Measurements from ENCODE around the gene SYNE4.
"Not testable (repeated sequence)": the region's sequence is repeated elsewhere in the genome, so short reads cannot be mapped to it uniquely, and the experiment has no call there.

SYNE4 gene, protein sequence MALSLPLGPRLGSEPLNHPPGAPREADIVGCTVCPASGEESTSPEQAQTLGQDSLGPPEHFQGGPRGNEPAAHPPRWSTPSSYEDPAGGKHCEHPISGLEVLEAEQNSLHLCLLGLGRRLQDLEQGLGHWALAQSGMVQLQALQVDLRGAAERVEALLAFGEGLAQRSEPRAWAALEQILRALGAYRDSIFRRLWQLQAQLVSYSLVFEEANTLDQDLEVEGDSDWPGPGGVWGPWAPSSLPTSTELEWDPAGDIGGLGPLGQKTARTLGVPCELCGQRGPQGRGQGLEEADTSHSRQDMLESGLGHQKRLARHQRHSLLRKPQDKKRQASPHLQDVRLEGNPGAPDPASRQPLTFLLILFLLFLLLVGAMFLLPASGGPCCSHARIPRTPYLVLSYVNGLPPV

DNA sequence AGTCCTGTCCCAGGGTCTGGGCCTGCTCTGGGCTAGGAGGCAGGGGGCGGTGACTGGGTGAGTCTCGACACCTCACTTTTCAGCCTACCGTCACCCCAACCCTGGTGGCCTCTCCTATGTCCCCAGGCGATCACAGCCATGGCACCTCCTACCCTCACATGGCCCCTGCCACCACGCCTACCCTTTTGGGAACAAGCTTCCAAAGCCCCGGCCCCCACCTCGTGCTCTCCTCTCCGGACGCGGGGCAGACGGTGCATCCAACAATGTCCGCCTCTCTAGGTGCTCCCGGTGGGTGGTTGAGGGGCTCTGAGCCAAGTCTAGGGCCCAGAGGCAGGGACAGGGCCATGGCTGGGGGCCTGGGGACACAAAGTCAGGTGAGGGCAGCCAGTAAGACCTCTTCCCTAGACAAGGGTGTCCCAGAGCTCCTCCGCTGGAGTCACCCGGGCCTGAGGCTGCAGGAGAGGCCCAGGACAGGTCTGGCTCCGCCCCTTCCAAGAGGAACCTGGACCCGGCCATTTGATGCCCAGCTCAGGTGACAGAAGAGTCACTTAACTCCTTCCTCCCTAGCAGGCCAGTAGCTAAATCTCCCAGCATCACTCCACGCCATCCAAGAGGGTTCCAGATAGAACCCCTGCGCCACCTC lies at the start of gene SYNE4:
TSS of gene SYNE4 (minus strand) at position 478 of the 643 bp plus-strand sequence. CDS start at position 346, 132 bp downstream.
- DNase-seq (ENCODE audit: low read depth): no peak

- peak; percentile 93 for DNase-seq (ENCODE audit: low read depth)
Measured at GRCh38 chr19:36054733-36055686, 46.4 kb upstream of the SYNE4 start, which contains the start of gene WDR62. TSS of gene WDR62 (plus strand) at chr19:36054897. CDS start at chr19:36054972, 75 bp downstream.

GRCh38 chr19:36054119-36054732 lies 45.6 kb upstream of the SYNE4 start, which contains the start of gene THAP8:
TSS of gene THAP8 (minus strand) at chr19:36054285. CDS start at chr19:36054217, 68 bp downstream.
- DNase-seq (ENCODE audit: low read depth): peak; percentile 98

- no peak for DNase-seq (ENCODE audit: low read depth)
Measured at GRCh38 chr19:36051637-36052036, 43.0 kb upstream of the SYNE4 start.

DNA sequence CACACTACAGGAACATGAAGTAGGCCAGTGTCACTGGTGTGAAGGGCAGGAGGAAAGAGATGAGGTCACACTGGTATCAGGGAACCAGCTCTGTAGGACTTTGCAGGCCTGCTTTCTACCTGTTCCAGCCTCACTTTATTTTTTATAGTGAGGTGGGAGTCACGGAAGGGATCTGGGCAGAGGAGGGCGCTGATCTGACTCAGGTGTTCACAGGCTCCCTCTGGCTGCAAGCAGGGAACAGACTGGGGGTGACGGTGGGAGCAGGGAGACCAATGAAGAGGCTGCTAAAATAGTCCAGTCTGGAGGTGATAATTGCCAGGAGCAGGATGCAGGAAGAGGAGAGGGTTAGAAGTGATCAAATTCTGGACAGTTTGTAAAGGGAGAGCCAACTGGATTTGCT lies 42.6 kb upstream of the SYNE4 start:
- DNase-seq (ENCODE audit: low read depth): no peak

- DNase-seq (ENCODE audit: low read depth): no peak
Measured at GRCh38 chr19:36049080-36049698, 40.6 kb upstream of the SYNE4 start.

DNA sequence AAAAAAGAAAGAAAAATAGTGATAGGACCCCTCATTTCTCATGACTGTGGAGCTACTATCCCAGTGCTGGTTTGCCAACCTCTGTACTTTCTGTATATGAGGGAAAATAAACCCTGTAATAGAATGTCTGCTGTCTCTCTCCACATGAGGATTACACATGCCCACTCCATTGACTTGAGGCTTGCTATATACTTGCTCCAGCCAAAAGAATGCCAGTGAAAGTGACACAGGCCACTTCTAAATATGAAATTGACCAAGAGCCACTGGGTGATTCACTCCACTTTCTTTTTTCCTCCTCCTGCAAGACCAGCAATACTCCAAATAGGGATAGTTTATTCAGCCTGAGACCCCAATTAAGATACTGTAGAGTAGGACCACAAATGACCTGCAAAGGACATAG lies 39.2 kb upstream of the SYNE4 start:
- no peak for DNase-seq (ENCODE audit: low read depth)

- DNase-seq (ENCODE audit: low read depth): no peak
Measured at GRCh38 chr19:36046443-36047050, 37.9 kb upstream of the SYNE4 start.

DNA sequence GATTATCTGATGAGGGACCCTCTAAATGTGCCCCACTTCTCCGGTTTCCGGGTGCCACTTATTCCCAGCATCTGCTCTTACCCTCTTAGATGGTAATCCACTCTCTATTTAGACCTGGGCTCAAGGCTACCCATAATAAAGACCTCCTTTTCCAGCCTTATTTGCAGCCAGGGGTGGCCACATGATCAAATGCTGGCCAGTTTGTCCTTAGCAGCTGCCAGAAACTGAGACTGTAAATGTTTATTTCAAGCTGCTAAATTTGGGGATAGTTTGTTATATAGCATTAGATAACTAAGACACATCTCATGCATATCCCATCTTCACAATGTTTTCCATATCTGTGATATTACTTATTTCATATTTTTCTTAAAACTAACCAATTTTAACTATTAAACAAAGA lies 35.3 kb upstream of the SYNE4 start:
- DNase-seq (ENCODE audit: low read depth): no peak

DNA sequence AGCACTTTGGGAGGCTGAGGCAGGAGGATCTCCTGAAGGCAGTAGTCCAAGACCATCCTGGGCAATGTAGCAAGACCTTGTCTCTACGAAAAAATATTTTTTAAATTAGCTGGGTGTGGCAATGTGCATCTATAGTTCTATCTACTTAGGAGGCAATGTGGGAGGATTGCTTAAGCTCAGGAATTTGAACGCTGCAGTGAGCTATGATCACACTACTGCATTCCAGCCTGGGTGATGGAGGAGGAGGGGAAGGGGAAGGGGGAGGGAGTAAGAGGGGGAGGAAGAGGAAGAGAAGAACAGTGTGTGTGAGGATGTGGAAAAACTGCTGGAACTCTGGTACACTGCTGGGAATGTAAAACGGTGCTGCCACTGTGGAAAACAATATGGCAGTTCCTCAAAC lies 33.2 kb upstream of the SYNE4 start:
- DNase-seq (ENCODE audit: low read depth): peak; percentile 54

GRCh38 chr19:36041092-36041491 lies 32.5 kb upstream of the SYNE4 start:
- not testable (repeated sequence) for DNase-seq (ENCODE audit: low read depth)

- DNase-seq (ENCODE audit: low read depth): no peak
Measured at GRCh38 chr19:36040495-36040894, 31.9 kb upstream of the SYNE4 start.

GRCh38 chr19:36032251-36033104 lies 23.9 kb upstream of the SYNE4 start, which contains the start of gene CLIP3:
TSS of gene CLIP3 (minus strand) at chr19:36032873. CDS start at chr19:36032357, 516 bp downstream.
- peak; percentile 69 for DNase-seq (ENCODE audit: low read depth)

GRCh38 chr19:36031308-36031707 lies 22.7 kb upstream of the SYNE4 start:
- no peak for DNase-seq (ENCODE audit: low read depth)

GRCh38 chr19:36030264-36031148 lies 21.9 kb upstream of the SYNE4 start:
- peak; percentile 30 for DNase-seq (ENCODE audit: low read depth)

GRCh38 chr19:36028313-36029041 lies 19.9 kb upstream of the SYNE4 start:
- no peak for DNase-seq (ENCODE audit: low read depth)

DNA sequence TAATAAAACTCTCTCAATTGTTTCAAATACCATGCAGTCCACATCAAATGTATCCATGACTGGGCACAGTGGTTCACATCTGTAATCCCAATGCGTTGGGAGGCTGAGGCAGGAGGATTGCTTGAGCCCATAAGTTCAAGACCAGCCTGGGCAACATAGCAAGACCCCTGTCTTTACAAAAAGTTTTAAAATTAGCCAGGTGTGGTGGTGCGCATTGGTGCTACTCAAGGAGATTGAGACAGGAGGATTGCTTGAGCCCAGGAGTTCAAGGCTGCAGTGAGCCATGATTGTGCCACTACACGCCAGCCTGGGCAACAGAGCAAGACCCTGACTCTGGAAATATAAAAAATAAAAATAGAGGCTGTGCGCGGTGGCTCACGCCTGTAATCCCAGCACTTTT lies 19.1 kb upstream of the SYNE4 start:
- no peak for DNase-seq (ENCODE audit: low read depth)
